Measurements from ENCODE around the gene MMP25. TPM values are rescaled to one million over a fixed set of nuclear protein-coding genes. Genes with fewer than 3 reads are reported as not detected.

MMP25 gene
- total and polyA plus RNA-seq, 9 of the 15 experiments (the other 6 are each of a cell fraction or from before 2014, with no cell fraction given) = 0.03 to 0.04 TPM; not detected in 7

GRCh38 chr16:3007059-3007956 lies 39.1 kb upstream of the MMP25 start (continued):
- TF ChIP-seq THRB (CRISPR knock-in tag; conservative IDR thresholded peaks at IDR 0.05) (no peak), SMARCE1 (IDR thresholded peaks at IDR 0.05) (no peak), HNRNPH1 (optimal IDR thresholded peaks at IDR 0.05; ENCODE audit: low read depth, low read length) (no peak), ZBTB1 (CRISPR knock-in tag; IDR thresholded peaks at IDR 0.05; ENCODE audit: borderline replicate concordance, low read depth) (peak; percentile 38; the same call in 1 of the 2 replicates), ID3 (CRISPR knock-in tag; IDR thresholded peaks at IDR 0.05) (no peak), ID3 (tag; IDR thresholded peaks at IDR 0.05) (0 out of 2 replicates have a peak, but pooled peaks have one; percentile 19), ZNF280A (IDR thresholded peaks at IDR 0.05; ENCODE audit: low read depth, partially characterized antibody) (no peak), ZNF766 (CRISPR knock-in tag; conservative IDR thresholded peaks at IDR 0.05) (peak; percentile 68; the same call in 1 of the 2 replicates), UBTF (IDR thresholded peaks at IDR 0.05; ENCODE audit: borderline replicate concordance in 1 of 2, low read depth in 2 of 2, low read length in 2 of 2) (peak in 1 of 2 experiments; percentile 51; a peak in 1 of 4 replicates), HSF4 (CRISPR knock-in tag; IDR thresholded peaks at IDR 0.05; ENCODE audit: borderline replicate concordance) (peak; percentile 6; the same call in 1 of the 2 replicates), HMBOX1 (IDR thresholded peaks at IDR 0.05) (peak; percentile 94), ARID4B (CRISPR knock-in tag; IDR thresholded peaks at IDR 0.05) (peak; percentile 23; the same call in 1 of the 2 replicates), SMARCB1 (IDR thresholded peaks at IDR 0.05; ENCODE audit: insufficient read length, low read depth) (no peak)

All from K562 (cell line).